SJCRH30 (cell line): Measurements from ENCODE around the gene TRPV4. TPM values are rescaled to one million over a fixed set of nuclear protein-coding genes. Genes with fewer than 3 reads are reported as not detected.
A peak's percentile ranks its signal among the peaks of the same experiment; 100 is the strongest.

Source experiments
- DNase-seq, 2 experiments: peaks; one replicate each; pipeline ENCODE4 v3.0.0-alpha.2; 2015 to 2020
- H3K27ac ChIP-seq: fragments of 250-450 bp; sonication (Bioruptor Pico); 2 replicates; pipeline ENCODE4 v1.5.1; 2020; ENCODE audit warnings: mild to moderate bottlenecking, moderate library complexity
- H3K27me3 ChIP-seq: fragments of 250-450 bp; sonication (Bioruptor Pico); 2 replicates; pipeline ENCODE4 v1.5.1; 2020; ENCODE audit warnings: mild to moderate bottlenecking, moderate library complexity
- H3K36me3 ChIP-seq: fragments of 250-450 bp; sonication (Bioruptor Pico); 2 replicates; pipeline ENCODE4 v1.5.1; 2020; ENCODE audit warnings: mild to moderate bottlenecking, moderate library complexity
- H3K4me1 ChIP-seq: fragments of 250-450 bp; sonication (Bioruptor Pico); 2 replicates; pipeline ENCODE4 v1.5.1; 2020; ENCODE audit warnings: mild to moderate bottlenecking, moderate library complexity
- H3K4me3 ChIP-seq: fragments of 250-450 bp; sonication (Bioruptor Pico); 2 replicates; pipeline ENCODE4 v1.5.1; 2020; ENCODE audit warnings: mild to moderate bottlenecking, moderate library complexity
- H3K9me3 ChIP-seq: fragments of 250-450 bp; sonication (Bioruptor Pico); replicated peaks from 2 replicates; pipeline ENCODE4 v1.5.1; 2020; ENCODE audit warnings: mild to moderate bottlenecking, moderate library complexity
- total RNA-seq: library from RNA; depleted of rRNA; stranded (reverse); fragments of >200 nt; shearing (Covaris generic); gene quantifications from 2 replicates; pipeline ENCODE4 v1.2.3, GENCODE V29; 2014

Gene TRPV4
- total RNA-seq, 1 experiment from 2014 or later = 2.4 TPM

GRCh38 chr12:109811624-109811995 is 21.6 kb downstream of the TRPV4 start:
- Histone ChIP-seq H3K4me1 (no peaks in the 10 kb centered on the region), H3K9me3 (no peaks in the 10 kb centered on the region), H3K27ac (no peak overlapping the region), H3K4me3 (no peak overlapping the region), H3K36me3 (peaks cover 2% of the 10 kb centered on the region; the same call in 1 of the 2 replicates), H3K27me3 (no peaks in the 10 kb centered on the region)
- DNase-seq = no peak

GRCh38 chr12:109810954-109811623 is 22.1 kb downstream of the TRPV4 start:
- Histone ChIP-seq H3K27ac (no peak overlapping the region), H3K4me1 (no peaks in the 10 kb centered on the region)

GRCh38 chr12:109808876-109809646 is 24.1 kb downstream of the TRPV4 start:
- no peak overlapping the region for H3K4me3 ChIP-seq
- no peak for DNase-seq
- no peaks in the 10 kb centered on the region for H3K9me3 ChIP-seq
- peaks cover 2% of the 10 kb centered on the region; the same call in 1 of the 2 replicates for H3K36me3 ChIP-seq
- H3K4me1 ChIP-seq = no peaks in the 10 kb centered on the region
- no peak overlapping the region for H3K27ac ChIP-seq
- no peaks in the 10 kb centered on the region for H3K27me3 ChIP-seq

More at GRCh38 chr12:109810954-109811623, 22.1 kb downstream of the TRPV4 start:
- H3K4me3 ChIP-seq = no peak overlapping the region
- H3K9me3 ChIP-seq = no peaks in the 10 kb centered on the region
- H3K27me3 ChIP-seq = no peaks in the 10 kb centered on the region
- DNase-seq = no peak
- H3K36me3 ChIP-seq = peaks cover 2% of the 10 kb centered on the region; the same call in 1 of the 2 replicates

- Histone ChIP-seq H3K4me1 (no peaks in the 10 kb centered on the region), H3K4me3 (no peak overlapping the region), H3K36me3 (no peaks in the 10 kb centered on the region), H3K27ac (no peak overlapping the region), H3K27me3 (no peaks in the 10 kb centered on the region), H3K9me3 (no peaks in the 10 kb centered on the region)
- DNase-seq = no peak
Measured at GRCh38 chr12:109807954-109808643, 25.1 kb downstream of the TRPV4 start.

GRCh38 chr12:109804820-109805761 is 28.1 kb downstream of the TRPV4 start:
- no peaks in the 10 kb centered on the region for H3K27me3 ChIP-seq
- no peaks in the 10 kb centered on the region for H3K4me1 ChIP-seq
- no peak overlapping the region for H3K4me3 ChIP-seq
- peak; percentile 42 to 73 for DNase-seq
- no peaks in the 10 kb centered on the region for H3K36me3 ChIP-seq
- no peak overlapping the region for H3K27ac ChIP-seq
- H3K9me3 ChIP-seq = no peaks in the 10 kb centered on the region

- no peak for DNase-seq
- Histone ChIP-seq H3K9me3 (no peaks in the 10 kb centered on the region), H3K27ac (no peak overlapping the region), H3K27me3 (no peaks in the 10 kb centered on the region), H3K4me3 (no peak overlapping the region), H3K36me3 (no peaks in the 10 kb centered on the region), H3K4me1 (no peaks in the 10 kb centered on the region)
Measured at GRCh38 chr12:109803678-109804077, 29.5 kb downstream of the TRPV4 start.

GRCh38 chr12:109802828-109803227 is 30.4 kb downstream of the TRPV4 start:
- Histone ChIP-seq H3K36me3 (no peaks in the 10 kb centered on the region), H3K27ac (no peak overlapping the region), H3K4me1 (no peaks in the 10 kb centered on the region), H3K4me3 (no peak overlapping the region), H3K9me3 (no peaks in the 10 kb centered on the region), H3K27me3 (no peaks in the 10 kb centered on the region)
- no peak for DNase-seq

- H3K4me1 ChIP-seq = no peaks in the 10 kb centered on the region
- H3K4me3 ChIP-seq = no peak overlapping the region
- no peaks in the 10 kb centered on the region for H3K9me3 ChIP-seq
- H3K27me3 ChIP-seq = no peaks in the 10 kb centered on the region
- no peak for DNase-seq
- no peak overlapping the region for H3K27ac ChIP-seq
- no peaks in the 10 kb centered on the region for H3K36me3 ChIP-seq
Measured at GRCh38 chr12:109800536-109800935, 32.7 kb downstream of the TRPV4 start.

- no peaks in the 10 kb centered on the region for H3K27me3 ChIP-seq
- H3K9me3 ChIP-seq = no peaks in the 10 kb centered on the region
- H3K4me1 ChIP-seq = no peaks in the 10 kb centered on the region
- no peak overlapping the region for H3K27ac ChIP-seq
- H3K36me3 ChIP-seq = no peaks in the 10 kb centered on the region
- no peak for DNase-seq
- H3K4me3 ChIP-seq = no peak overlapping the region
Measured at GRCh38 chr12:109798691-109799090, 34.5 kb downstream of the TRPV4 start.

GRCh38 chr12:109797905-109798669 is 35.1 kb downstream of the TRPV4 start:
- H3K9me3 ChIP-seq = no peaks in the 10 kb centered on the region
- H3K27me3 ChIP-seq = no peaks in the 10 kb centered on the region
- H3K27ac ChIP-seq = no peak overlapping the region
- DNase-seq = peak; percentile 23 to 44
- no peak overlapping the region for H3K4me3 ChIP-seq
- no peaks in the 10 kb centered on the region for H3K36me3 ChIP-seq
- no peaks in the 10 kb centered on the region for H3K4me1 ChIP-seq

- no peak for DNase-seq
Measured at GRCh38 chr12:109796057-109796456, 37.1 kb downstream of the TRPV4 start.

GRCh38 chr12:109795023-109795422 is 38.2 kb downstream of the TRPV4 start:
- Histone ChIP-seq H3K4me3 (no peak overlapping the region), H3K4me1 (no peaks in the 10 kb centered on the region), H3K27ac (no peak overlapping the region), H3K9me3 (no peaks in the 10 kb centered on the region), H3K27me3 (no peaks in the 10 kb centered on the region), H3K36me3 (no peaks in the 10 kb centered on the region)
- DNase-seq = no peak

More at GRCh38 chr12:109796057-109796456, 37.1 kb downstream of the TRPV4 start:
- Histone ChIP-seq H3K27ac (no peak overlapping the region), H3K9me3 (no peaks in the 10 kb centered on the region), H3K4me1 (no peaks in the 10 kb centered on the region), H3K27me3 (no peaks in the 10 kb centered on the region), H3K36me3 (no peaks in the 10 kb centered on the region), H3K4me3 (no peak overlapping the region)

- no peak for DNase-seq
- H3K9me3 ChIP-seq = no peaks in the 10 kb centered on the region
Measured at GRCh38 chr12:109793826-109794501, 39.2 kb downstream of the TRPV4 start.

More at GRCh38 chr12:109793826-109794501, 39.2 kb downstream of the TRPV4 start:
- no peak overlapping the region for H3K4me3 ChIP-seq
- no peaks in the 10 kb centered on the region for H3K36me3 ChIP-seq
- H3K27me3 ChIP-seq = no peaks in the 10 kb centered on the region
- no peak overlapping the region for H3K27ac ChIP-seq
- no peaks in the 10 kb centered on the region for H3K4me1 ChIP-seq
